Ishikawa (cell line): Measurements from ENCODE around the gene TMEM86A.

Source experiments
- CEBPB ChIP-seq: IDR thresholded peaks from 2 replicates; pipeline ENCODE4 v1.6.1; 2012
- CREB1 ChIP-seq: IDR thresholded peaks from 2 replicates; pipeline ENCODE4 v1.6.1; 2012; ENCODE audit warnings: low read depth
- EGR1 ChIP-seq: IDR thresholded peaks from 2 replicates; pipeline ENCODE4 v1.6.1; 2012
- EP300 ChIP-seq: IDR thresholded peaks from 2 replicates; pipeline ENCODE4 v1.6.1; 2012; ENCODE audit warnings: borderline replicate concordance
- MAX ChIP-seq: IDR thresholded peaks from 2 replicates; pipeline ENCODE4 v1.6.1; 2012
- NFIC ChIP-seq: IDR thresholded peaks from 2 replicates; pipeline ENCODE4 v1.6.1; 2012
- RAD21 ChIP-seq: IDR thresholded peaks from 2 replicates; pipeline ENCODE4 v1.6.1; 2012; ENCODE audit warnings: low read depth
- TAF1 ChIP-seq: IDR thresholded peaks from 2 replicates; pipeline ENCODE4 v1.6.1; 2012; ENCODE audit warnings: low read depth, mild to moderate bottlenecking
- USF1 ChIP-seq: IDR thresholded peaks from 2 replicates; pipeline ENCODE4 v1.6.1; 2012
- TF ChIP-seq, protein P1 (sequence below): IDR thresholded peaks from 2 replicates; pipeline ENCODE4 v1.6.1; 2012; ENCODE audit warnings: low read depth, mild to moderate bottlenecking

DNA sequence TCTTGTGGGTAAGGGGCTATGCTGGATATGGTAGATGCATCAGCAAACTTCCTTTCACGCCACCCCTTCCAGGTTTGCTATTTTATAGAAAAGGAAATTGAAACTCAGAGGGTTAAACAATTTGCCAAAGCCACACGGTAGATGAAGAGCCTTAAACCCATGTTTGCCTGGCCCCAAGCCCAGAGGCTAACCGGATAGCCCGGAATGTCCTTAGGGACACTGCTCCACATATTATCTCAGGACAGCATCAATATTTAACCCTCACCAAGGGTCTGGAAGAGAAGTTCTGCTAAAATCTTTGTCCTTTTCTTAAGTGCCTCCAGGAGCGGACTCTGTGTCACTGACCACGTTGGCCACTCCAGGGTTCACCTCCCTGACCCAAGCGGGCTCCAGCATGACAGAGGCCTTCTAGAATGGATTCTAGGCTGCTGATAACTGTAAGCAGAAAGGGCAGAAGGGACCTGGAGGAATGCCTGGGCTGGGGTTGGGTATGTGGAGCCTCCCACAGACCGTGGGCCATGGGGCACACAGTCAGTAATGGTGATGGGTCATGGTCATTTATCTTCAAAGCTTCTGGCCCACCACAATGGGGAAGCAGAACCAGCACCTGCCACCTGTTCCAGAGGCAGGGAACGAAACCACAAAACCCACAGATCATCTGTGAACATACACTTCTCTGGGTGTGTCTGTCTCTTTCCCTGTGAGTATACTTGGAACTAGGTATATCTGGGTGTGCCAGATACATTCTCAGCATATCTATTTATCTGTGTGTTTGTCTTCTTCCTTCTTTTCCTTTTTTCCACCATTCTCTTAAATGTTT lies 5.4 kb upstream of the TMEM86A start:
- TF ChIP-seq USF1 (no peak), CEBPB (no peak), EP300 (no peak), RAD21 (no peak), NFIC (no peak), TAF1 (no peak), MAX (no peak), CREB1 (no peak), EGR1 (no peak)
- TF ChIP-seq, protein P1, sequence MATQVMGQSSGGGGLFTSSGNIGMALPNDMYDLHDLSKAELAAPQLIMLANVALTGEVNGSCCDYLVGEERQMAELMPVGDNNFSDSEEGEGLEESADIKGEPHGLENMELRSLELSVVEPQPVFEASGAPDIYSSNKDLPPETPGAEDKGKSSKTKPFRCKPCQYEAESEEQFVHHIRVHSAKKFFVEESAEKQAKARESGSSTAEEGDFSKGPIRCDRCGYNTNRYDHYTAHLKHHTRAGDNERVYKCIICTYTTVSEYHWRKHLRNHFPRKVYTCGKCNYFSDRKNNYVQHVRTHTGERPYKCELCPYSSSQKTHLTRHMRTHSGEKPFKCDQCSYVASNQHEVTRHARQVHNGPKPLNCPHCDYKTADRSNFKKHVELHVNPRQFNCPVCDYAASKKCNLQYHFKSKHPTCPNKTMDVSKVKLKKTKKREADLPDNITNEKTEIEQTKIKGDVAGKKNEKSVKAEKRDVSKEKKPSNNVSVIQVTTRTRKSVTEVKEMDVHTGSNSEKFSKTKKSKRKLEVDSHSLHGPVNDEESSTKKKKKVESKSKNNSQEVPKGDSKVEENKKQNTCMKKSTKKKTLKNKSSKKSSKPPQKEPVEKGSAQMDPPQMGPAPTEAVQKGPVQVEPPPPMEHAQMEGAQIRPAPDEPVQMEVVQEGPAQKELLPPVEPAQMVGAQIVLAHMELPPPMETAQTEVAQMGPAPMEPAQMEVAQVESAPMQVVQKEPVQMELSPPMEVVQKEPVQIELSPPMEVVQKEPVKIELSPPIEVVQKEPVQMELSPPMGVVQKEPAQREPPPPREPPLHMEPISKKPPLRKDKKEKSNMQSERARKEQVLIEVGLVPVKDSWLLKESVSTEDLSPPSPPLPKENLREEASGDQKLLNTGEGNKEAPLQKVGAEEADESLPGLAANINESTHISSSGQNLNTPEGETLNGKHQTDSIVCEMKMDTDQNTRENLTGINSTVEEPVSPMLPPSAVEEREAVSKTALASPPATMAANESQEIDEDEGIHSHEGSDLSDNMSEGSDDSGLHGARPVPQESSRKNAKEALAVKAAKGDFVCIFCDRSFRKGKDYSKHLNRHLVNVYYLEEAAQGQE = no peak
